ENCODE results near the gene THRA. TPM values are rescaled to one million over a fixed set of nuclear protein-coding genes. Genes with fewer than 3 reads are reported as not detected.

THRA gene
- total and polyA plus RNA-seq, 2 experiments from 2014 or later: 58.1 to 87.0 TPM

DNA sequence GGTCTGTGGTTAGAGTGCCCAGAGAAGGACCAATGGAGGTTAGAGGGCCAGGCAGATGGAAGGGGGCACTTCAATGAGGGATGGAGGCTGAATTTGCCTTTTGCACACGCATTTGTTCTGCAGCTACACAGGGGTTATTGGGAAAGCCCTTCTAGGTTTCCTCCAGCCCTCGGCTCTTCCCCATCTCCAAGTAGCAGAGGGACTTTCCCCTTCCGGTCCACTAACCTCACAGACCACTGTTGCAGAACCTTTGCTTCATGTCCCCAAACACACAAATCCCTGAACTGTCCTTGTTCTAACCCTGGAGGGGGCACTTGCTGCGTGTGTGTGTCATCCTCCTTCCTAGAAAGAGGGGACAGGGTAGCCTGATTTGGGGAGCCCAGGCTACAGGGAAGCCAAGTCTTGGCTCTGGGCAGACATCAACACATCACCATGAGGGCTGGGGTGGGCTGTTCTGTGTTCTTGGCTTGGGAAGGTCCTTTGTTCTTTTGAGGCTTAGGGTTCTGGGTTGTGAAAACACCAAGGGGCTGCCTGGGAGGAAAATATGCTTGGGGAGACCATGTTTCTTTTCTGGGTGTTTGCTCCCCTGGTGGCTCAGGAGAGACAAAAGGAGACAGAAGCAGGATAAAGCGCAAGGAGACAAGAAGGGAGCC is 44.9 kb downstream of the THRA start:
- no peak overlapping the region for H3K4me3 ChIP-seq
- no peak for TF ChIP-seq CTCF (IDR thresholded peaks at IDR 0.05; ENCODE audit: low read depth, low read length)
- DNase-seq (ENCODE audit: low read depth in 1 of 2, low spot score in 1 of 2): peak in 1 of 2 donors; percentile 57
- no peaks in the 10 kb centered on the region for H3K27me3 ChIP-seq
- H3K9me3 ChIP-seq (ENCODE audit: low read depth): no peaks in the 10 kb centered on the region
- peaks cover 59% of the 10 kb centered on the region for H3K4me1 ChIP-seq (ENCODE audit: low read depth)
- no peak overlapping the region for H3K27ac ChIP-seq
- H3K36me3 ChIP-seq: no peaks in the 10 kb centered on the region

GRCh38 chr17:40108970-40109824 is 46.4 kb downstream of the THRA start:
- Histone ChIP-seq H3K4me1 (ENCODE audit: low read depth) (peaks cover 56% of the 10 kb centered on the region), H3K36me3 (no peaks in the 10 kb centered on the region), H3K27me3 (no peaks in the 10 kb centered on the region), H3K9me3 (ENCODE audit: low read depth) (no peaks in the 10 kb centered on the region), H3K4me3 (no peak overlapping the region), H3K27ac (peak overlapping the region; percentile 73)
- no peak for DNase-seq (ENCODE audit: low read depth in 1 of 2, low spot score in 1 of 2)
- peak; percentile 30 for TF ChIP-seq CTCF (IDR thresholded peaks at IDR 0.05; ENCODE audit: low read depth, low read length)

DNA sequence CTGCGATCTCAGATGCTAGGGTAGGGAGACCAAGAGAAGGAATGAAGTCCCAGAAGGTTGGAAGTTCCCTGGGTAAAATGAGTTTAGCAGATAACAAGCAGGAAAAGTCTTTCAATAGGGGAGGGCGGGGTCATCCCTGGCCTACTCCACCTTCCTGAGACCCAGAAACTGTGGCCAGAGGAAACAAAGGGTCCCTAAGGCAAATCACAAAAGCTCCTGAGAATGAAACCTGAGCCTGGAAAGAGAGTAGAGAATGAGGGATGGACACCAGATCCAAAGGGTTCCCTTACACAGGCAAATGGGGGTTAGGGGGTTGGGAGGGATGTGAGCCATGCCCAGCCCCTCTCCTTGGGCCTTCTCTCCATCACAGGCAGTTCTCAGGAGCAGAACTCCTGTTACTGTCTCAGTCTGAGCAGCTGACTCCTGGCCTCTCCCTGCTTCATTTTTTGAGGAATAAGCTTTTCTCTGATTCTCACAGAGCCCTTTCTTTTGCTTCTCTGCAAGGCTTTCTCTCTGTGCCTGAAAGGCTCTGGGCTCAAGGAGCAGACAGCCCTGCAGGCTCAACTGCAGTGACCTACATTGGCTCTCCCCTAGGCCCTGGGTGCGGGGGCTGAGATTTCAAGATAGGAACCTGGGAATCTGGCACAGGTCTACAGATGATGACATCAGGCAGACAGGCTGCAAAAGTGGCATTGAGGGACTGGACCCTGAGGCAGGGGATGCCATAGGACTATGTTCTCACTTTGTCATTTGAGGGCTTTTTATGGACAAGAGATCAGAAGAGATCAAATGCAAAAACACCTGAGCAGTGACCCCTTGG is 47.5 kb downstream of the THRA start:
- no peak for TF ChIP-seq CTCF (IDR thresholded peaks at IDR 0.05; ENCODE audit: low read depth, low read length)
- no peak overlapping the region for H3K4me3 ChIP-seq
- peak overlapping the region; percentile 73 for H3K27ac ChIP-seq
- no peak for DNase-seq (ENCODE audit: low read depth in 1 of 2, low spot score in 1 of 2)
- no peaks in the 10 kb centered on the region for H3K27me3 ChIP-seq
- no peaks in the 10 kb centered on the region for H3K9me3 ChIP-seq (ENCODE audit: low read depth)
- peaks cover 56% of the 10 kb centered on the region for H3K4me1 ChIP-seq (ENCODE audit: low read depth)
- H3K36me3 ChIP-seq: no peaks in the 10 kb centered on the region

GRCh38 chr17:40111221-40112128 is 48.7 kb downstream of the THRA start:
- peak overlapping the region; percentile 73 for H3K27ac ChIP-seq
- TF ChIP-seq CTCF (IDR thresholded peaks at IDR 0.05; ENCODE audit: low read depth, low read length): peak; percentile 73
- no peak overlapping the region for H3K4me3 ChIP-seq
- H3K4me1 ChIP-seq (ENCODE audit: low read depth): peaks cover 56% of the 10 kb centered on the region
- no peaks in the 10 kb centered on the region for H3K36me3 ChIP-seq
- peak; percentile 95 to 99 for DNase-seq (ENCODE audit: low read depth in 1 of 2, low spot score in 1 of 2)
- H3K27me3 ChIP-seq: no peaks in the 10 kb centered on the region
- no peaks in the 10 kb centered on the region for H3K9me3 ChIP-seq (ENCODE audit: low read depth)
